Spleen (tissue), 11 donors: ENCODE data around the gene BLID. TPM values are rescaled to one million over a fixed set of nuclear protein-coding genes. Genes with fewer than 3 reads are reported as not detected.

Experiments used
- DNase-seq: peaks from one replicate; pipeline ENCODE4 v3.0.0-alpha.2; 2020
- H3K27ac ChIP-seq, 8 donors: fragments of 200-600 bp; sonication (generic) in 7 of 8; 1 replicate in 4 of 8; 2 replicates in 4 of 8; pipeline versions ENCODE4 v1.5.0 to v1.8.0; 2016 to 2021; ENCODE audit warnings: inconsistent platforms in 4 of 8, mild to moderate bottlenecking in 4 of 8, moderate library complexity in 1 of 8
- H3K27me3 ChIP-seq, 7 donors: fragments of 200-600 bp; sonication (generic) in 6 of 7; replicated peaks in 1 of 7; 1 replicate in 4 of 7; 2 replicates in 3 of 7; pipeline versions ENCODE4 v1.5.0 to v1.8.0; 2016 to 2021; ENCODE audit warnings: inconsistent platforms in 3 of 7, mild to moderate bottlenecking in 1 of 7
- H3K36me3 ChIP-seq, 6 donors: fragments of 200-600 bp; sonication (generic) in 5 of 6; 1 replicate in 4 of 6; 2 replicates in 2 of 6; pipeline versions ENCODE4 v1.5.0 to v1.8.0; 2016 to 2021; ENCODE audit warnings: inconsistent platforms in 2 of 6
- H3K4me1 ChIP-seq, 6 donors: fragments of 200-600 bp; sonication (generic) in 5 of 6; 1 replicate in 3 of 6; 2 replicates in 3 of 6; pipeline versions ENCODE4 v1.5.0 to v1.8.0; 2016 to 2021; ENCODE audit warnings: inconsistent platforms in 3 of 6
- H3K4me3 ChIP-seq, 8 donors: fragments of 200-600 bp; sonication (generic) in 7 of 8; 1 replicate in 4 of 8; 2 replicates in 4 of 8; pipeline versions ENCODE4 v1.5.0 to v1.8.0; 2016 to 2021; ENCODE audit warnings: inconsistent platforms in 4 of 8, mild to moderate bottlenecking in 4 of 8, moderate library complexity in 2 of 8
- H3K9me3 ChIP-seq, 8 donors: fragments of 200-600 bp; sonication (generic) in 7 of 8; 1 replicate in 4 of 8; 2 replicates in 4 of 8; pipeline versions ENCODE4 v1.5.0 to v1.8.0; 2016 to 2021; ENCODE audit warnings: inconsistent platforms in 4 of 8
- CTCF ChIP-seq, 11 experiments: fragments of 200-600 bp in 7 of 11; fragments of 450-650 bp in 4 of 11; sonication (generic) in 4 of 11; IDR thresholded peaks in 8 of 11; conservative IDR thresholded peaks in 3 of 11; 1 replicate in 7 of 11; 2 replicates in 4 of 11; pipeline versions ENCODE4 v1.4.0 to v1.8.0; 2016 to 2021; ENCODE audit warnings: antibody characterized with exemption in 11 of 11, inconsistent platforms in 4 of 11, mild to moderate bottlenecking in 1 of 11
- POLR2A ChIP-seq, 3 donors: fragments of 450-650 bp; IDR thresholded peaks; one replicate each; pipeline ENCODE4 v1.5.1; 2017; ENCODE audit warnings: antibody characterized with exemption in 3 of 3, mild to moderate bottlenecking in 1 of 3
- POLR2AphosphoS5 ChIP-seq, 3 donors: sonication (generic); formaldehyde crosslinking; IDR thresholded peaks; one replicate each; pipeline ENCODE4 v1.5.1; 2017; ENCODE audit warnings: antibody characterized with exemption in 3 of 3
- WGBS, 5 donors: extraction: QIAGEN DNeasy Blood & Tissue Kit in 3 of 5; methylation state at CpG; one replicate each; pipeline versions ENCODE4 v1.1.5 to v1.1.7; 2013 to 2018; 5-methylcytosine and 5-hydroxymethylcytosine counted together
- intact Hi-C: fragments of 100-400 bp; cut with DNase I; formaldehyde crosslinking; loops from one replicate; pipeline ENCODE4 v1.15.0; 2023; ENCODE audit warnings: low total_unique reads
- polyA plus RNA-seq, 3 donors: library from polyadenylated mRNA; stranded (reverse); fragments of 200-250 nt; gene quantifications; one replicate each; pipeline ENCODE4 v1.2.1, GENCODE V29; 2013
- total RNA-seq, 7 donors: library from RNA; depleted of rRNA in 3 of 7; stranded (reverse); fragments of >200 nt in 3 of 7; fragmentation: NEBNext Ultra II Directional in 4 of 7; extraction: Animal tissue kit (Norgen Biotek cat#: 25700) in 4 of 7; gene quantifications; one replicate each; pipeline versions ENCODE4 v1.1.0 to v1.2.1, GENCODE V29; 2016 to 2021
- donor health status: healthy with polysubstance abuse.
- donor health status: DM: no; HTN: no; CAD: no; lungs with moderate emphysema.
- donor health status: DM: no; HTN: no; CAD: no.
- donor health status: Bipolar disorder and iron deficiency.
- donor health status: healthy.
- donor health status: DM: no; HTN: no; CAD: no.
- donor health status: DM: yes; HTN: yes; CAD: no.

Gene BLID
- total and polyA plus RNA-seq, 10 donors, result 0.61 to 0.64 TPM; not detected in 8

DNA sequence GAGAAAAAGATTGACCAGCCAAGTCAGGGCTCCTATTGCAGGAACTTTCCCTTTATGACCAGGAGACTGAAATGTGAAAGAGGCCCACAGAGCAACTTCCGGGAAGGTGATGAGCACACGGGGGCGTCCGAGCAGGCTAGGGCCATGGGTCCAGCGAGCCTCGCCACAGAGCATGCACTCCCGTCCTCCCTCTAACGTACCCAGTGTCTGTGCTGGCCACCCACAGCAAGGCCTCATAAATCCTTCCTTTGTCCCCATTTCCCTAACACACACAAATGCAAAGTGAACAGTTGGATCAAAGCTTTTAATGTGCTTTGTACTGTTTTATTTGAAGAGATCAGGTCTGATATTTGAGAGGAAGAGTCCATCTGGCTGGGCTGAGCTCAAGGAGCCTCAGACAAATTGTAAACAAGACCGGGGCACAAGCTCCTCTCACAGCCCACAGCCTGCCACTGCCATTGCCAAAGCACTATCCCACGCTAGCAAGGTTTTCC, 44.3 kb downstream of the BLID start:
- peaks cover 0 to 6% (median 0%) of the 10 kb centered on the region in 7 donors for H3K27me3 ChIP-seq
- 80 to 89% (median 83%) methylated on average over 10 of the region's 10 CpGs for WGBS, 5 donors
- H3K36me3 ChIP-seq, result no peaks in the 10 kb centered on the region
- H3K4me1 ChIP-seq, result peaks cover 0 to 4% (median 0%) of the 10 kb centered on the region in 6 donors
- no peak for DNase-seq
- H3K4me3 ChIP-seq, result no peak overlapping the region
- TF ChIP-seq CTCF (IDR thresholded peaks at IDR 0.05 in 8 of 11, conservative IDR thresholded peaks at IDR 0.05 in 3 of 11) (no peak), POLR2AphosphoS5 (IDR thresholded peaks at IDR 0.05) (no peak), POLR2A (IDR thresholded peaks at IDR 0.05) (no peak)
- H3K27ac ChIP-seq, result no peak overlapping the region
- H3K9me3 ChIP-seq, result no peaks in the 10 kb centered on the region
- intact Hi-C loops, result no loop called here

DNA sequence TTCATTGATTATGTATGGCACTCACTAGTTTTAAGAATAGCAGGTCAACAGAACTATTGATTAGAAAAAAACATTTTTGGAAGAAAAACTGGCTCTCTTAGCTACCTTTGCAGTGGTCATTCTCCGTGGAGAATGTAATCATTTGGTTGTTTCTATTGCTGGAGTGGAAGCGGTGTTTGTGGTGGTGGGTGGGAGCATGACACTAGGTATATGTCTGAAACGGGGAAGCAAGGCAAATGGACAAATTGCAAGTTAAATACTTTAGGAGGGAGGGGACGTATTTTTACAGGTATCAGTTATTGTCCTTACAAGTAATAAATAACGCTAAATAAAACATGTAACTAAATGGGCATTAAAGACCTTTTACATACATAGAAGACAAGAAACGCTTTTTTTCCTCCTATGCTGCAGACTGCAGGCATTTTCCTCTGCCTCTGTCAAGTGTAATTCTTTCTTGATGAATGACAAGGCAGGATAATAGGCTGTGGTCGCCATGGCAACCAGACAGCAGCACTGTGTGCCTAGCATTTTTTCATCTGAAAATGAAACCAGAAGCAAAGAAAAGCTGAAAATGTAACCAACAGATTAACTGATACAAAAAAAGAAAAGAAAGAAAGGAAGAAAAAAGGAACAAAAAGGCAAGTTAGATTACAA, 46.2 kb downstream of the BLID start:
- Histone ChIP-seq H3K27ac (no peak overlapping the region), H3K9me3 (no peaks in the 10 kb centered on the region), H3K4me3 (no peak overlapping the region), H3K4me1 (peaks cover 0 to 4% (median 0%) of the 10 kb centered on the region in 6 donors), H3K27me3 (peaks cover 0 to 6% (median 0%) of the 10 kb centered on the region in 7 donors), H3K36me3 (no peaks in the 10 kb centered on the region)
- WGBS, 5 donors, result 39 to 45% (median 41%) methylated on average over 7 of the region's 7 CpGs
- no peak for DNase-seq
- intact Hi-C loops, result no loop called here
- TF ChIP-seq POLR2AphosphoS5 (IDR thresholded peaks at IDR 0.05), result no peak
- TF ChIP-seq CTCF (IDR thresholded peaks at IDR 0.05 in 8 of 11, conservative IDR thresholded peaks at IDR 0.05 in 3 of 11), result no peak
- TF ChIP-seq POLR2A (IDR thresholded peaks at IDR 0.05), result no peak

DNA sequence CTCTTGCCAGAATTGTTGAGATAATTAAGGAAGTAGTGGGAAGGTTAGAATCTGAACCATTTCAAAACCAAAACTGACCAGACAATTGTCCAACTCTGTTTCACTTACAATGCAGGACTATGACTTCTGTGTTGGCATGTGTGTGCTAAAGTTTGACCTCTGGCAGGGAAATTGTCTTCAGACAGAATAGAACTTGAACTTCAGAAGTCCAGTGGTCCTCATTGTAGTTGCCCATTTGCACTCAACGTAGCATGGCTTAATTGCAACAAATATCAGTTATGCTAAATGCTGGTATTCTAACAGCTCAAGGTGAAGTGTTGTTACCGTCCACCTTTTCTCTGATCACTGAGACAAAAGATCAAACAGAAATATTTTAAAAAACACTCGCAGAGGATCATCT, 47.2 kb downstream of the BLID start:
- intact Hi-C loops, result no loop called here
- no peak for TF ChIP-seq POLR2A (IDR thresholded peaks at IDR 0.05)
- TF ChIP-seq CTCF (IDR thresholded peaks at IDR 0.05 in 8 of 11, conservative IDR thresholded peaks at IDR 0.05 in 3 of 11), result no peak
- TF ChIP-seq POLR2AphosphoS5 (IDR thresholded peaks at IDR 0.05), result no peak
- WGBS, 5 donors, result 81 to 91% (median 84%) methylated on average over 3 of the region's 3 CpGs

DNA sequence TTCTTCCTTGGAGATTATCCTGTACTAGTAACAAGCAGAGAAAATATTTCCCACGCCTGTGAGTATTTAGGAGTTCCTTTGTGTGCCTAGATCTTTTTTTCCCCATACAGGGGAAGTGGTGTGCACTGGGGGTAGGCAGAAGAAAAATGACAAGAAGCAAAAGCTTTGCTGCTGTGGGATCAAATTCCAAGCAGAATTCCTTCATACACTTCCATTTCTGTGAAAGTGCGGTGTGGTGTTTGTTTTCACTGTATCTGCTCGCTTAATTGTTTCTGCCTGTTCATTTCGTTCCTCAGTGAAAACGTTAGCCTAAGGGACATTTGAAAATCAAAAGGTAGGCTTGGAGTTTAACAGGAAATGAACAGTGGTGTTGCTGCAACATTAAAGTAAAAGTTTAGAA, 47.9 kb downstream of the BLID start:
- Histone ChIP-seq H3K36me3 (no peaks in the 10 kb centered on the region), H3K9me3 (no peaks in the 10 kb centered on the region), H3K4me1 (peaks cover 0 to 4% (median 0%) of the 10 kb centered on the region in 6 donors), H3K27ac (no peak overlapping the region), H3K4me3 (no peak overlapping the region), H3K27me3 (peaks cover 0 to 6% (median 0%) of the 10 kb centered on the region in 7 donors)
- intact Hi-C loops, result no loop called here
- TF ChIP-seq POLR2AphosphoS5 (IDR thresholded peaks at IDR 0.05), result no peak
- no peak for TF ChIP-seq POLR2A (IDR thresholded peaks at IDR 0.05)
- no peak for TF ChIP-seq CTCF (IDR thresholded peaks at IDR 0.05 in 8 of 11, conservative IDR thresholded peaks at IDR 0.05 in 3 of 11)
- 32 to 41% (median 39%) methylated on average over 5 of the region's 5 CpGs for WGBS, 5 donors
- DNase-seq, result no peak

More for the DNA sequence above, 47.2 kb downstream of the BLID start:
- DNase-seq, result no peak
- Histone ChIP-seq H3K9me3 (no peaks in the 10 kb centered on the region), H3K27ac (no peak overlapping the region), H3K27me3 (peaks cover 0 to 6% (median 0%) of the 10 kb centered on the region in 7 donors), H3K36me3 (no peaks in the 10 kb centered on the region), H3K4me3 (no peak overlapping the region), H3K4me1 (peaks cover 0 to 4% (median 0%) of the 10 kb centered on the region in 6 donors)
